HG03432 (cell line): ENCODE results near the gene SH3RF1.
A peak's percentile ranks its signal among the peaks of the same experiment; 100 is the strongest.

ENCODE experiments used
- ATAC-seq: cut with Tn5 transposase; IDR thresholded peaks from one replicate; pipeline ENCODE4 v1.9.1; 2021; ENCODE audit warnings: mild to moderate bottlenecking, moderate library complexity; ENCODE audit not compliant: unreplicated experiment

SH3RF1 gene

GRCh38 chr4:169167957-169168858 is 102.5 kb downstream of the SH3RF1 start:
- peak; percentile 98 for ATAC-seq

- no peak for ATAC-seq
Observed at GRCh38 chr4:169164669-169165415, 105.9 kb downstream of the SH3RF1 start.

GRCh38 chr4:169163947-169164668 is 106.6 kb downstream of the SH3RF1 start:
- no peak for ATAC-seq

- no peak for ATAC-seq
Observed at GRCh38 chr4:169163495-169163894, 107.3 kb downstream of the SH3RF1 start.

- ATAC-seq: no peak
Observed at GRCh38 chr4:169160825-169161224, 109.9 kb downstream of the SH3RF1 start.

GRCh38 chr4:169159624-169160171 is 111.1 kb downstream of the SH3RF1 start:
- ATAC-seq: no peak

GRCh38 chr4:169158861-169159260 is 111.9 kb downstream of the SH3RF1 start:
- no peak for ATAC-seq

GRCh38 chr4:169158046-169158445 is 112.7 kb downstream of the SH3RF1 start:
- no peak for ATAC-seq

GRCh38 chr4:169156392-169156791 is 114.4 kb downstream of the SH3RF1 start:
- ATAC-seq: no peak

GRCh38 chr4:169154121-169154520 is 116.6 kb downstream of the SH3RF1 start:
- no peak for ATAC-seq

- ATAC-seq: no peak
Observed at GRCh38 chr4:169153481-169154087, 117.2 kb downstream of the SH3RF1 start.

GRCh38 chr4:169152899-169153298 is 117.9 kb downstream of the SH3RF1 start:
- no peak for ATAC-seq

- no peak for ATAC-seq
Observed at GRCh38 chr4:169152098-169152497, 118.7 kb downstream of the SH3RF1 start.

- no peak for ATAC-seq
Observed at GRCh38 chr4:169151671-169152070, 119.1 kb downstream of the SH3RF1 start.

GRCh38 chr4:169150806-169151205 is 120.0 kb downstream of the SH3RF1 start:
- no peak for ATAC-seq

- ATAC-seq: no peak
Observed at GRCh38 chr4:169148885-169149284, 121.9 kb downstream of the SH3RF1 start.

GRCh38 chr4:169147191-169147590 is 123.6 kb downstream of the SH3RF1 start:
- ATAC-seq: no peak

GRCh38 chr4:169144061-169144600 is 126.6 kb downstream of the SH3RF1 start:
- ATAC-seq: no peak

GRCh38 chr4:169143335-169143734 is 127.4 kb downstream of the SH3RF1 start:
- no peak for ATAC-seq

- ATAC-seq: no peak
Observed at GRCh38 chr4:169142906-169143305, 127.8 kb downstream of the SH3RF1 start.
